CD8-positive, alpha-beta memory T cell (primary cell): ENCODE data around the gene FBN1. TPM values are rescaled to one million over a fixed set of nuclear protein-coding genes. Genes with fewer than 3 reads are reported as not detected.

Experiments
- CTCF ChIA-PET: fragments of 350-600 bp; sonication (Branson Sonifier 250); formaldehyde crosslinking; loops from one replicate; lab custom pipeline; 2021; ENCODE audit warnings: antibody characterized with exemption; lab: Charles Lee
- POLR2A ChIA-PET: fragments of 350-600 bp; sonication (Branson Sonifier 250); formaldehyde crosslinking; loops from one replicate; lab custom pipeline; 2021; ENCODE audit warnings: antibody characterized with exemption; lab: Charles Lee
- DNase-seq, 5 donors: peaks; one replicate each; pipeline versions ENCODE4 v3.0.0 to v3.0.0-alpha.2; 2020 to 2022; ENCODE audit warnings: mixed read lengths in 1 of 5
- H3K27ac ChIP-seq: one replicate; pipeline ENCODE4 v1.7.0; 2013; ENCODE audit warnings: low read depth, mild to moderate bottlenecking, low read length, moderate library complexity
- H3K27me3 ChIP-seq: 2 replicates; pipeline ENCODE4 v1.7.0; 2013; ENCODE audit warnings: low read length, mild to moderate bottlenecking; ENCODE audit not compliant: insufficient read depth, poor library complexity, severe bottlenecking
- H3K36me3 ChIP-seq: 2 replicates; pipeline ENCODE4 v1.7.0; 2013; ENCODE audit warnings: mild to moderate bottlenecking, low read length, moderate library complexity; ENCODE audit not compliant: insufficient read depth
- H3K4me1 ChIP-seq: 2 replicates; pipeline ENCODE4 v1.7.0; 2013; ENCODE audit warnings: mild to moderate bottlenecking, low read length, moderate library complexity; ENCODE audit not compliant: insufficient read depth
- H3K4me3 ChIP-seq: 2 replicates; pipeline ENCODE4 v1.7.0; 2013; ENCODE audit warnings: mild to moderate bottlenecking, low read length
- H3K9me3 ChIP-seq: 2 replicates; pipeline ENCODE4 v1.7.0; 2013; ENCODE audit warnings: mild to moderate bottlenecking, low read length
- H3K27ac Mint-ChIP-seq, 8 donors: one replicate each; pipeline ENCODE4 v1.8.0; 2020 to 2021; ENCODE audit warnings: mixed read lengths in 8 of 8, mild to moderate bottlenecking in 6 of 8, inconsistent platforms in 3 of 8, moderate library complexity in 3 of 8
- H3K27me3 Mint-ChIP-seq, 2 donors: one replicate each; pipeline ENCODE4 v1.8.0; 2020 to 2021; ENCODE audit warnings: mixed read lengths in 2 of 2, mild to moderate bottlenecking in 1 of 2, moderate library complexity in 1 of 2
- H3K36me3 Mint-ChIP-seq, 3 donors: one replicate each; pipeline ENCODE4 v1.8.0; 2020 to 2021; ENCODE audit warnings: mixed read lengths in 3 of 3, inconsistent platforms in 1 of 3, mild to moderate bottlenecking in 1 of 3
- H3K4me1 Mint-ChIP-seq, 3 donors: one replicate each; pipeline ENCODE4 v1.8.0; 2020 to 2021; ENCODE audit warnings: mixed read lengths in 3 of 3, inconsistent platforms in 1 of 3, mild to moderate bottlenecking in 1 of 3
- H3K4me3 Mint-ChIP-seq, 7 donors: one replicate each; pipeline ENCODE4 v1.8.0; 2020 to 2021; ENCODE audit warnings: mixed read lengths in 7 of 7, mild to moderate bottlenecking in 6 of 7, moderate library complexity in 4 of 7, inconsistent platforms in 2 of 7
- H3K9me3 Mint-ChIP-seq, 5 donors: one replicate each; pipeline ENCODE4 v1.8.0; 2020 to 2022; ENCODE audit warnings: mixed read lengths in 5 of 5, mild to moderate bottlenecking in 3 of 5, moderate library complexity in 2 of 5, inconsistent platforms in 1 of 5
- polyA plus RNA-seq: library from polyadenylated mRNA; unstranded; fragments of 300-500 nt; fragmentation: Illumina TruSeq; gene quantifications from one replicate; pipeline ENCODE4 v1.2.3, GENCODE V29; 2021
- total RNA-seq, 2 experiments: library from RNA; stranded (reverse); gene quantifications; one replicate each; pipeline ENCODE4 v1.2.3, GENCODE V29; 2021

Gene FBN1
- total and polyA plus RNA-seq, 3 experiments from 2014 or later, result 0.13 to 0.46 (median 0.21) TPM

DNA sequence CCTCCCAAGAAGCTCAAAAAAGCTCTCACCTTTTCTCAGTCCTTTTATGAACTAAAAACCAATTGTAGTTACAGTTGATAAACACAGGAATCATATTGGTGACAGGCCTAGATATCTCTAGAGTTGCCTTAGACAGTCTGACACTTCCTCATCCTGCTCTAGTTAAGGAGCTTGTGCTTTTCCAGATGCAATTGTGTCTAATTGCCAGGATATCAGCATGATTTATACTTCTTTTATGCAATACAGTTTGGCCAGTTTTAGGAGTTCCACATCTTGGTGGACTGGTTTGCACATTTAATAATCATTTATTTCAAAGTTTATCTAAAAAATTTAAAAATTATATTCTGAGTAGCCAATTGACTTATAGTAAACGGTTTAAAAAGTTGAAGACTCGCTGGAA, 218.6 kb downstream of the FBN1 start:
- H3K9me3 Mint-ChIP-seq, result no peaks in the 10 kb centered on the region
- Histone ChIP-seq H3K4me1 (no peaks in the 10 kb centered on the region), H3K36me3 (no peaks in the 10 kb centered on the region), H3K9me3 (no peaks in the 10 kb centered on the region), H3K27me3 (peaks cover 5% of the 10 kb centered on the region), H3K27ac (no peak overlapping the region), H3K4me3 (no peak overlapping the region)
- H3K4me3 Mint-ChIP-seq, result no peak overlapping the region
- H3K4me1 Mint-ChIP-seq, result no peaks in the 10 kb centered on the region
- peaks cover 0 to 10% of the 10 kb centered on the region in 2 donors for H3K27me3 Mint-ChIP-seq
- no peak for DNase-seq
- CTCF ChIA-PET, result no interaction called here
- H3K36me3 Mint-ChIP-seq, result no peaks in the 10 kb centered on the region
- H3K27ac Mint-ChIP-seq, result peak overlapping the region in 1 of 8 donors; percentile 42
- POLR2A ChIA-PET, result no interaction called here

DNA sequence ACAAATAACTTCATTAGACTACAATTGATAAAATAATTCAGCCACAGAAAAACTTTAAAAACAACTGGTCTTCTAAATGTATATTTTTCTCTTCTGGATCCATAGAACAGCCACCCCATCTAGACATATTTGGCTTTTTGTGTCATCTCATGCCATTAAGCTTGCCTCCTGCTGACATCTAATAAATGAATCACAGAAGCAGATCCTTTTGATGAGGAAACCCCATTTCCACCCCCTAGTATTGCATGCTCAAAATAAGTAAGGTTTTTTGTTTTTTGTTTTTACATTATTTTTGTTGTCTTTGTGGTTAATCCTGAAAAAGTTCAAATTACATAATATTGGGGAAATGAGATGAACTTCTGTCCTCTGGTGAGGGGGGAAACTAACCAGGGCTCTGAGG, 219.5 kb downstream of the FBN1 start:
- H3K9me3 Mint-ChIP-seq, result no peaks in the 10 kb centered on the region
- POLR2A ChIA-PET, result no interaction called here
- no peaks in the 10 kb centered on the region for H3K4me1 ChIP-seq
- H3K9me3 ChIP-seq, result no peaks in the 10 kb centered on the region
- no peaks in the 10 kb centered on the region for H3K36me3 ChIP-seq
- no peak overlapping the region for H3K27ac ChIP-seq
- CTCF ChIA-PET, result no interaction called here
- H3K4me3 ChIP-seq, result no peak overlapping the region
- DNase-seq, result no peak
- H3K4me3 Mint-ChIP-seq, result no peak overlapping the region
- no peaks in the 10 kb centered on the region for H3K4me1 Mint-ChIP-seq
- peak overlapping the region in 1 of 8 donors; percentile 42 for H3K27ac Mint-ChIP-seq
- peaks cover 5% of the 10 kb centered on the region for H3K27me3 ChIP-seq
- no peaks in the 10 kb centered on the region for H3K36me3 Mint-ChIP-seq
- H3K27me3 Mint-ChIP-seq, result peaks cover 0 to 10% of the 10 kb centered on the region in 2 donors

DNA sequence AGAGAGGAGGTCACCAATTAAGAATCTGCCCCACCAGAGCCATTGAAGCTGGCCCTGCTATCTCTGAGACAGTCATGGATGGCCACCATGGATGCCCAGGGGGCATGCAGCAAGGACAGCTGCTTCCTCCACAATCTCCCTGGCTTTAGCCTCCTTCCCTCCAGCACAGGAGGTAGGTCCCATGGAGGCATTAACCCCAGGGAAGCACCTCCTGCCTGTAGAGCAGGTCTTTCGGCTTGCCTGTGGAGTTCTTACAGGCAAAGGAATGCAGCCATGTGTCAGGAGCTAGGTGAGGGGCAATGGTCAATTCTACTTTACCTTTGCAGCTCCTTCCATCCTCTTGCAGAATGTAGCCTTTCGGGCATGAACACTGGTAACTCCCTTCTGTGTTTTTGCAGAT, 220.5 kb downstream of the FBN1 start:
- DNase-seq, result no peak
- no peaks in the 10 kb centered on the region for H3K4me1 Mint-ChIP-seq
- Histone ChIP-seq H3K27me3 (peaks cover 5% of the 10 kb centered on the region), H3K4me3 (no peak overlapping the region), H3K36me3 (no peaks in the 10 kb centered on the region), H3K27ac (no peak overlapping the region), H3K9me3 (no peaks in the 10 kb centered on the region), H3K4me1 (no peaks in the 10 kb centered on the region)
- no peak overlapping the region for H3K4me3 Mint-ChIP-seq
- no peaks in the 10 kb centered on the region for H3K9me3 Mint-ChIP-seq
- H3K36me3 Mint-ChIP-seq, result no peaks in the 10 kb centered on the region
- CTCF ChIA-PET, result no interaction called here
- POLR2A ChIA-PET, result no interaction called here
- H3K27me3 Mint-ChIP-seq, result peaks cover 0 to 10% of the 10 kb centered on the region in 2 donors
- H3K27ac Mint-ChIP-seq, result no peak overlapping the region

DNA sequence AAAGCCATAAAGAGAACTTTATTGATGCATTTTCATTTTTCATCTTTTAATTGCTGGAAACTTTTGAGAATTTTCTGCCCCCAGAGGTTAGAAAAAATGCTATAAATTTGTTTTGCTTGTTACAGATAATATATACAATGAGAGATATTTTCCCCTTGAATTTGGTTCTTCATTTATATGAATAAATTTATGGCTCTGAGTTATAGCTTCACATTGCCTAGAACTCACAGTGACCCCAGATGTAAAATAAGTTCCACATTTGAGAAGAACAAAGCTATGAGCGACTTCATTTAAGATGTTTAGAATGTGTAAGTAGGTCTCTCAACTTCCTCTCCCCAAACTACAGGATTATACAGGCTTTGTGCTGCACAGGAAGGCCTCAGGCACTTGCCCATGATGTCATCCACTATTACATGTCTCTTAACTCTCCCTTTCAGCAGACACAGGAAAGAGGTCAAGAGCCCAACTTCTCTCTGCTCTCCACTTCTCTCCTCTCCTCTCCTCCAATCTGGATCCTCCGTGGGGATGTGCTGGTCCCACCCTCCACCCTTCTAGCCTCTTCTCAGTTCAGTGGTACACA, 221.5 kb downstream of the FBN1 start:
- DNase-seq, result no peak
- Histone ChIP-seq H3K36me3 (no peaks in the 10 kb centered on the region), H3K27me3 (peaks cover 5% of the 10 kb centered on the region), H3K27ac (no peak overlapping the region), H3K4me1 (no peaks in the 10 kb centered on the region), H3K4me3 (no peak overlapping the region), H3K9me3 (no peaks in the 10 kb centered on the region)
- H3K9me3 Mint-ChIP-seq, result no peaks in the 10 kb centered on the region
- CTCF ChIA-PET, result no interaction called here
- no peaks in the 10 kb centered on the region for H3K36me3 Mint-ChIP-seq
- peak overlapping the region in 1 of 8 donors; percentile 15 for H3K27ac Mint-ChIP-seq
- H3K4me1 Mint-ChIP-seq, result no peaks in the 10 kb centered on the region
- peaks cover 0 to 10% of the 10 kb centered on the region in 2 donors for H3K27me3 Mint-ChIP-seq
- H3K4me3 Mint-ChIP-seq, result no peak overlapping the region
- POLR2A ChIA-PET, result no interaction called here

DNA sequence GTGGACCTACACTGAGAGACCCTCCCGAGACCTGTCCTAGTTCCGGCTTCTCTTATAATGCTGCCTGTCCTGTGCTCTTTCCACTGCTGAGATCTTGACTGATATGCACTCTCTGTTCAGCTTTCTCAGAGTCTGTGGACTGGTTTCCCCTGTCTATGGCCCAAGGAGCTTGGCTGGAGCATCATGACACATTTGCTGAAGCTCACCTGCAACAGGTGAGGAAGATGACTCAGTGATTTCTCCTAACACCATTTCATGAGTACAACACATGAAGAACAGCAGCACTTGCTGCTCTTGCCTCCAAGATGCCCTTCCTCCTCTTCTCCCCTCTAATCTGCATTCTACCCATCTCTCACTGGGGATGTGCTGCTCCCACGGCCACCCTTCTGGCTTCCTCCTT, 222.2 kb downstream of the FBN1 start:
- Mint-ChIP-seq H3K4me3 (no peak overlapping the region), H3K27me3 (peaks cover 0 to 10% of the 10 kb centered on the region in 2 donors), H3K36me3 (no peaks in the 10 kb centered on the region), H3K4me1 (no peaks in the 10 kb centered on the region), H3K9me3 (no peaks in the 10 kb centered on the region), H3K27ac (no peak overlapping the region)
- H3K4me1 ChIP-seq, result no peaks in the 10 kb centered on the region
- no peak for DNase-seq
- peaks cover 5% of the 10 kb centered on the region for H3K27me3 ChIP-seq
- H3K9me3 ChIP-seq, result no peaks in the 10 kb centered on the region
- ChIA-PET POLR2A (no interaction called here), CTCF (no interaction called here)
- no peak overlapping the region for H3K4me3 ChIP-seq
- no peaks in the 10 kb centered on the region for H3K36me3 ChIP-seq
- H3K27ac ChIP-seq, result no peak overlapping the region

DNA sequence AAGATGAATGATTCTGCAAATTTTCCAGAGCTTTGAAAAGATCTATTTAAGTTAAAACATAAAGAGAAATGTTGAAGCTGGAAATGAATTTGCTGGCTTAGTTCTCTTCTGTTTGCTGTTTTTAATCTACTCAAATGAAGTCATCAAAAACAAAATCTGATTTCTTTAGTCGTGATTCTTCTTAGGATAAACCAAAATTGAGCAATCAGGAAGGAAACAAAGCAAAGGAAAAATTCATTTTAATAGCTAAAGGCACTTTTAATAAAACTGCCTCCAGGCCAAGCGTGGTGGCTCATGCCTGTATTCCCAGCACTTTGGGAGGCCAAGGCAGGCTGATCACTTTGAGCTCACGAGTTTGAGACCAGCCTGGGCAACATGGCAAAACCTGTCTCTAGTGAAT, 223.1 kb downstream of the FBN1 start:
- H3K36me3 Mint-ChIP-seq, result no peaks in the 10 kb centered on the region
- H3K27me3 Mint-ChIP-seq, result peaks cover 1 to 10% of the 10 kb centered on the region in 2 donors

DNA sequence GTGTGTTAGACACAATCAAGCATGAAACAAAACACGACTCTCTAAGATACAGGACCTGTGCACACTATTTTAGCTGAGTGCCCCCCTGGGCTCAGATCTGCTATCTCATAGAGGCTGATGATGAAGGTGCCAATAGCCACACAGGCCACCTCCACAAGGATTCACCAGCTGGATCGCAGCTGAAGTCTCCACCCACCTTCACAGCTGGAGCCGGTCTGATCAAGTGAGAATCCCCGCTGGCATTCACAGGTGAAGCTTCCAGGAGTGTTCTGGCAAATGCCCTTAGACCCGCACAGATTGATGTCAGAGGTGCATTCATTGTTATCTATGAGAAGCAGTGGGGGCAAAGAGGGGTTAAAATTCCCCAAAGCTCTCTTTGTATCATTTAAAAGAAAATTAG, 224.1 kb downstream of the FBN1 start:
- no peak for DNase-seq
- CTCF ChIA-PET, result no interaction called here
- H3K27me3 Mint-ChIP-seq, result peaks cover 1 to 5% of the 10 kb centered on the region in 2 donors
- no peak overlapping the region for H3K4me3 Mint-ChIP-seq
- POLR2A ChIA-PET, result no interaction called here
- Histone ChIP-seq H3K4me3 (no peak overlapping the region), H3K36me3 (no peaks in the 10 kb centered on the region), H3K9me3 (no peaks in the 10 kb centered on the region), H3K27me3 (peaks cover 2% of the 10 kb centered on the region), H3K27ac (no peak overlapping the region), H3K4me1 (no peaks in the 10 kb centered on the region)
- H3K27ac Mint-ChIP-seq, result no peak overlapping the region
- H3K9me3 Mint-ChIP-seq, result no peaks in the 10 kb centered on the region
- H3K4me1 Mint-ChIP-seq, result no peaks in the 10 kb centered on the region
- no peaks in the 10 kb centered on the region for H3K36me3 Mint-ChIP-seq

More for the DNA sequence above, 223.1 kb downstream of the FBN1 start:
- Mint-ChIP-seq H3K9me3 (no peaks in the 10 kb centered on the region), H3K27ac (no peak overlapping the region), H3K4me3 (no peak overlapping the region), H3K4me1 (no peaks in the 10 kb centered on the region)
- Histone ChIP-seq H3K36me3 (no peaks in the 10 kb centered on the region), H3K4me3 (no peak overlapping the region), H3K4me1 (no peaks in the 10 kb centered on the region), H3K9me3 (no peaks in the 10 kb centered on the region), H3K27ac (no peak overlapping the region), H3K27me3 (peaks cover 5% of the 10 kb centered on the region)
- POLR2A ChIA-PET, result no interaction called here
- CTCF ChIA-PET, result no interaction called here
- no peak for DNase-seq

DNA sequence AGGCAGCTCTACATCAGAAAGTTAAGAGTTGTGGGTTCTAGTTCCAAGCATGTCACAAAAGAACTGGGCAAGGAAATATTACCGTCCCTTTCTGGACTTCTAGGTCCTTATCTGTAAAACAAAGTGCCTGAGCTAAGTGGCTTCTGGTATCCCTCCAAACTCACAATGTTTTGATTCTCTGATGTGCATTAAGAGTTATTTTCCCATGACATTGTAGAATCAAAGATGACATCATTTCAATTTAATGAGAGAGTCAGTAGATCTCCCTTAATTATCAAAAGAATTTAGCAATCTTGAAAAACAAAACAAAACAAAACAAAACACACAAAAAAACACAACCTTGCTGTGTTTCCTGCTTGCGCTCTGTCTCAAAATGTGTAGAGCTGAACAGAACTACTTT, 225.6 kb downstream of the FBN1 start:
- Mint-ChIP-seq H3K36me3 (no peaks in the 10 kb centered on the region), H3K9me3 (no peaks in the 10 kb centered on the region), H3K27ac (no peak overlapping the region), H3K4me1 (no peaks in the 10 kb centered on the region), H3K27me3 (peaks cover 3% of the 10 kb centered on the region in 2 donors), H3K4me3 (no peak overlapping the region)
- Histone ChIP-seq H3K36me3 (no peaks in the 10 kb centered on the region), H3K9me3 (no peaks in the 10 kb centered on the region), H3K27me3 (no peaks in the 10 kb centered on the region), H3K27ac (no peak overlapping the region), H3K4me1 (no peaks in the 10 kb centered on the region), H3K4me3 (no peak overlapping the region)
- CTCF ChIA-PET, result no interaction called here
- no peak for DNase-seq
- POLR2A ChIA-PET, result no interaction called here
